Neuronal stem cell (in vitro differentiated cells): ENCODE measurements around the gene PTEN. TPM values are rescaled to one million over a fixed set of nuclear protein-coding genes. Genes with fewer than 3 reads are reported as not detected.

Experiments
- DNase-seq: peaks from one replicate; pipeline ENCODE4 v3.0.0-alpha.2; 2013; ENCODE audit warnings: low spot score
- H2AFZ ChIP-seq: one replicate; pipeline ENCODE4 v1.6.1; 2013; ENCODE audit warnings: mild to moderate bottlenecking, low read length, inconsistent platforms
- H2AK5ac ChIP-seq: 2 replicates; pipeline ENCODE4 v1.6.1; 2013; ENCODE audit warnings: low read depth, mild to moderate bottlenecking, inconsistent platforms, low read length, moderate library complexity, mixed read lengths
- H2BK120ac ChIP-seq: 2 replicates; pipeline ENCODE4 v1.6.1; 2013; ENCODE audit warnings: low read depth, mild to moderate bottlenecking, inconsistent platforms, low read length, moderate library complexity, mixed read lengths
- H2BK12ac ChIP-seq: one replicate; pipeline ENCODE4 v1.6.1; 2013; ENCODE audit warnings: low read length, inconsistent platforms
- H2BK15ac ChIP-seq: 2 replicates; pipeline ENCODE4 v1.6.1; 2013; ENCODE audit warnings: mild to moderate bottlenecking, low read length, inconsistent platforms, mixed read lengths
- H2BK5ac ChIP-seq: one replicate; pipeline ENCODE4 v1.6.1; 2013; ENCODE audit warnings: inconsistent platforms, mild to moderate bottlenecking, low read length, moderate library complexity
- H3K14ac ChIP-seq: one replicate; pipeline ENCODE4 v1.6.1; 2013; ENCODE audit warnings: low read length, inconsistent platforms
- H3K18ac ChIP-seq: 2 replicates; pipeline ENCODE4 v1.6.1; 2013; ENCODE audit warnings: low read length, inconsistent platforms
- H3K23ac ChIP-seq: 2 replicates; pipeline ENCODE4 v1.6.1; 2013; ENCODE audit warnings: low read depth, mild to moderate bottlenecking, mixed read lengths, low read length, inconsistent platforms; ENCODE audit not compliant: poor library complexity
- H3K27ac ChIP-seq: replicated peaks from 3 replicates; pipeline ENCODE4 v1.5.1; 2013; ENCODE audit warnings: low read length, inconsistent platforms
- H3K27me3 ChIP-seq, 3 experiments: 2 replicates each; pipeline ENCODE4 v1.6.1; 2013; ENCODE audit warnings: low read length in 3 of 3, mild to moderate bottlenecking in 2 of 3, inconsistent platforms in 1 of 3, low read depth in 1 of 3, mixed read lengths in 1 of 3, moderate library complexity in 1 of 3; ENCODE audit not compliant: control insufficient read depth in 3 of 3, insufficient read depth in 3 of 3
- H3K36me3 ChIP-seq, 2 donors: replicated peaks in 1 of 2; 2 replicates each; pipeline ENCODE4 v1.6.1; 2013; ENCODE audit warnings: low read length in 2 of 2; ENCODE audit not compliant: control insufficient read depth in 2 of 2, insufficient read depth in 2 of 2
- H3K4ac ChIP-seq: 2 replicates; pipeline ENCODE4 v1.6.1; 2013; ENCODE audit warnings: inconsistent platforms, mild to moderate bottlenecking, low read length, moderate library complexity
- H3K4me1 ChIP-seq, 2 donors: 1 replicate in 1 of 2; 2 replicates in 1 of 2; pipeline ENCODE4 v1.6.1; 2013; ENCODE audit warnings: low read length in 2 of 2, low read depth in 1 of 2; ENCODE audit not compliant: control insufficient read depth in 2 of 2, insufficient read depth in 1 of 2
- H3K4me2 ChIP-seq: one replicate; pipeline ENCODE4 v1.6.1; 2013; ENCODE audit warnings: mild to moderate bottlenecking, low read length, inconsistent platforms; ENCODE audit not compliant: insufficient read depth, poor library complexity, severe bottlenecking
- H3K4me3 ChIP-seq, 2 donors: 2 replicates each; pipeline ENCODE4 v1.5.1; 2013; ENCODE audit warnings: low read length in 2 of 2, mild to moderate bottlenecking in 2 of 2, inconsistent platforms in 1 of 2, moderate library complexity in 1 of 2
- H3K79me1 ChIP-seq: one replicate; pipeline ENCODE4 v1.6.1; 2013; ENCODE audit warnings: low read depth, mild to moderate bottlenecking, inconsistent platforms, low read length, moderate library complexity
- H3K9ac ChIP-seq: one replicate; pipeline ENCODE4 v1.6.1; 2013; ENCODE audit warnings: mild to moderate bottlenecking, low read depth, low read length, inconsistent platforms; ENCODE audit not compliant: poor library complexity
- H3K9me3 ChIP-seq, 2 donors: replicated peaks in 1 of 2; 2 replicates each; pipeline versions ENCODE3 to v1.6.1; 2013; ENCODE audit warnings: low read length in 2 of 2, mild to moderate bottlenecking in 2 of 2, inconsistent platforms in 1 of 2, low read depth in 1 of 2, mixed read lengths in 1 of 2, moderate library complexity in 1 of 2; ENCODE audit not compliant: control insufficient read depth in 2 of 2, insufficient read depth in 1 of 2
- H4K8ac ChIP-seq: one replicate; pipeline ENCODE4 v1.6.1; 2013; ENCODE audit warnings: low read depth, mild to moderate bottlenecking, inconsistent platforms, low read length, moderate library complexity
- H4K91ac ChIP-seq: one replicate; pipeline ENCODE4 v1.6.1; 2013; ENCODE audit warnings: low read length, low read depth, mild to moderate bottlenecking, inconsistent platforms; ENCODE audit not compliant: poor library complexity
- WGBS, 2 donors: extraction: QIAGEN DNeasy Blood & Tissue Kit; methylation state at CpG; one replicate each; pipeline ENCODE4 v1.1.7; 2013; ENCODE audit warnings: missing lambda C conversion rate in 2 of 2, mixed read lengths in 1 of 2; ENCODE audit not compliant: insufficient read length in 2 of 2, insufficient replicate concordance in 1 of 2; ENCODE audit errors: extremely low coverage in 2 of 2; 5-methylcytosine and 5-hydroxymethylcytosine counted together
- small RNA-seq: library from polyadenylated mRNA; stranded (forward); fragments of <200 nt; extraction: miRNeasy Mini kit (QIAGEN cat#:217004); gene quantifications from one replicate; pipeline ENCODE3, GENCODE V24; 2013; ENCODE audit not compliant: insufficient read depth

Gene PTEN

DNA sequence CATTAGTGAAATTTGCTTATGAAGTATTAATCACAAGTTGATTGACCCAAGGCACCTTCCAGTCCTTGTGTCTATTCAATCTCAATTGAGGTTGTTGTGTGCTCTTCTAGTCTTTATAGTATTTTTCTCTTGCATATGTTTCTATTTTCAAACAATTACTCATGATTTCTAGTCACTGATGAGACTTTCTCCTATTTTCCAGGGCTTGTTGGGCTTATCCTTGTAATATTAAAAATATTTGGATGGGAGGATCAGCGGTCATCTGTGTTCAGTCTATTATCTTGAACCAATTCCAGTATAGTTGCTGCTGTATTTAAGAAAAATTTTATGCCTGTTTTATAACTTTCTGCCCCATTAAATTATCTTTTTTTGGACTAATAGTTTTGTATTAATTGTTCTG lies 154.4 kb downstream of the PTEN start:
- no peak overlapping the region for H3K14ac ChIP-seq
- no peak for DNase-seq
- no peak overlapping the region for H3K23ac ChIP-seq
- H3K79me1 ChIP-seq = no peaks in the 10 kb centered on the region
- H4K8ac ChIP-seq = no peak overlapping the region
- H3K27ac ChIP-seq = no peak overlapping the region
- no peak overlapping the region for H3K4me3 ChIP-seq
- H3K4me1 ChIP-seq = no peaks in the 10 kb centered on the region
- H3K27me3 ChIP-seq = no peaks in the 10 kb centered on the region
- H3K18ac ChIP-seq = no peak overlapping the region
- H3K9ac ChIP-seq = no peak overlapping the region
- no peak overlapping the region for H2BK15ac ChIP-seq
- H2BK5ac ChIP-seq = no peak overlapping the region
- H3K9me3 ChIP-seq = no peaks in the 10 kb centered on the region
- no peak overlapping the region for H3K4ac ChIP-seq
- no peaks in the 10 kb centered on the region for H3K36me3 ChIP-seq
- H2AK5ac ChIP-seq = no peak overlapping the region
- no peak overlapping the region for H4K91ac ChIP-seq
- WGBS, 2 donors = no CpG with 5 or more reads among the region's 1 CpG
- no peak overlapping the region for H2BK12ac ChIP-seq
- no peak overlapping the region for H2BK120ac ChIP-seq
- no peak overlapping the region for H3K4me2 ChIP-seq
- H2AFZ ChIP-seq = no peak overlapping the region

GRCh38 chr10:88019753-88020152 lies 156.3 kb downstream of the PTEN start:
- Histone ChIP-seq H2BK12ac (no peak overlapping the region), H3K27me3 (no peaks in the 10 kb centered on the region), H3K4me1 (no peaks in the 10 kb centered on the region), H3K23ac (no peak overlapping the region), H3K79me1 (no peaks in the 10 kb centered on the region), H2AK5ac (no peak overlapping the region), H2BK15ac (no peak overlapping the region), H3K27ac (no peak overlapping the region), H2BK5ac (no peak overlapping the region), H3K36me3 (no peaks in the 10 kb centered on the region), H4K91ac (no peak overlapping the region), H4K8ac (no peak overlapping the region), H3K9ac (no peak overlapping the region), H3K18ac (no peak overlapping the region), H3K4me3 (no peak overlapping the region), H3K4ac (no peak overlapping the region), H2AFZ (no peak overlapping the region), H3K14ac (no peak overlapping the region), H3K9me3 (no peaks in the 10 kb centered on the region), H3K4me2 (no peak overlapping the region), H2BK120ac (no peak overlapping the region)
- no peak for DNase-seq
- no CpG with 5 or more reads among the region's 1 CpG for WGBS, 2 donors

Small RNAs within 50 kb of the gene (small RNA-seq; reads per million reads assigned to genes)
- gene RF00284 = not detected
- not detected for gene RN7SL78P
